BE2C (cell line): ENCODE results near the gene SPI1.

Source experiments
- DNase-seq: peaks from one replicate; pipeline ENCODE4 v3.0.0-alpha.2; 2020
- H3K27me3 ChIP-seq: fragments of 250-450 bp; sonication (Bioruptor Pico); 2 replicates; pipeline ENCODE4 v1.5.1; 2020; ENCODE audit warnings: mild to moderate bottlenecking
- H3K36me3 ChIP-seq: fragments of 250-450 bp; sonication (Bioruptor Pico); 2 replicates; pipeline ENCODE4 v1.5.1; 2020; ENCODE audit warnings: mild to moderate bottlenecking
- H3K4me1 ChIP-seq: fragments of 250-450 bp; sonication (Bioruptor Pico); 2 replicates; pipeline ENCODE4 v1.5.1; 2020
- H3K4me3 ChIP-seq: 2 replicates; pipeline ENCODE4 v1.5.1; 2011; ENCODE audit warnings: low read depth, low read length
- H3K9me3 ChIP-seq: fragments of 250-450 bp; sonication (Bioruptor Pico); 2 replicates; pipeline ENCODE4 v1.5.1; 2020
- CTCF ChIP-seq: IDR thresholded peaks from 2 replicates; pipeline ENCODE4 v1.5.1; 2012; ENCODE audit warnings: mild to moderate bottlenecking, low read depth, low read length

SPI1 gene

GRCh38 chr11:47415949-47416472 is 37.7 kb upstream of the SPI1 start:
- Histone ChIP-seq H3K27me3 (no peaks in the 10 kb centered on the region), H3K9me3 (no peaks in the 10 kb centered on the region), H3K36me3 (peaks cover 31% of the 10 kb centered on the region), H3K4me3 (no peak overlapping the region), H3K4me1 (no peaks in the 10 kb centered on the region)
- DNase-seq, result no peak
- no peak for TF ChIP-seq CTCF

- no peaks in the 10 kb centered on the region for H3K9me3 ChIP-seq
- no peaks in the 10 kb centered on the region for H3K27me3 ChIP-seq
- DNase-seq, result no peak
These were observed 36.9 kb upstream of the SPI1 start for GRCh38 chr11:47415091-47415854.

GRCh38 chr11:47414685-47415070 is 36.3 kb upstream of the SPI1 start:
- H3K36me3 ChIP-seq, result peaks cover 21% of the 10 kb centered on the region
- no peak for TF ChIP-seq CTCF
- H3K27me3 ChIP-seq, result no peaks in the 10 kb centered on the region

More at GRCh38 chr11:47415091-47415854, 36.9 kb upstream of the SPI1 start:
- no peak for TF ChIP-seq CTCF
- H3K4me1 ChIP-seq, result no peaks in the 10 kb centered on the region
- no peak overlapping the region for H3K4me3 ChIP-seq
- peaks cover 25% of the 10 kb centered on the region for H3K36me3 ChIP-seq

GRCh38 chr11:47413908-47414684 is 35.7 kb upstream of the SPI1 start:
- H3K4me1 ChIP-seq, result no peaks in the 10 kb centered on the region
- no peaks in the 10 kb centered on the region for H3K27me3 ChIP-seq
- TF ChIP-seq CTCF, result no peak
- no peaks in the 10 kb centered on the region for H3K9me3 ChIP-seq
- no peak overlapping the region for H3K4me3 ChIP-seq
- H3K36me3 ChIP-seq, result peaks cover 18% of the 10 kb centered on the region
- DNase-seq, result no peak

More at GRCh38 chr11:47414685-47415070, 36.3 kb upstream of the SPI1 start:
- Histone ChIP-seq H3K4me3 (no peak overlapping the region), H3K9me3 (no peaks in the 10 kb centered on the region), H3K4me1 (no peaks in the 10 kb centered on the region)
- no peak for DNase-seq

GRCh38 chr11:47413351-47413750 is 35.0 kb upstream of the SPI1 start:
- Histone ChIP-seq H3K9me3 (no peaks in the 10 kb centered on the region), H3K4me1 (no peaks in the 10 kb centered on the region), H3K27me3 (no peaks in the 10 kb centered on the region), H3K4me3 (no peak overlapping the region), H3K36me3 (peaks cover 10% of the 10 kb centered on the region)
- DNase-seq, result no peak
- TF ChIP-seq CTCF, result no peak
